Activated CD8-positive, alpha-beta memory T cell treated with anti-CD3 and anti-CD28 coated beads, Interleukin-2, amount 10 ng/mL, durations not matched to agents 7 days and 5 days (primary cell): ENCODE results near the gene SMAD7. TPM values are rescaled to one million over a fixed set of nuclear protein-coding genes. Genes with fewer than 3 reads are reported as not detected.
A peak's percentile ranks its signal among the peaks of the same experiment; 100 is the strongest.

Experiments used
- ATAC-seq: fragments of 150-1000 bp; cut with Tn5 transposase; one replicate; pipeline ENCODE4 v1.10.0; 2021; ENCODE audit warnings: moderate library complexity
- CTCF ChIA-PET: fragments of 350-600 bp; sonication (Branson Sonifier 250); formaldehyde crosslinking; loops from one replicate; lab custom pipeline; 2021; ENCODE audit warnings: antibody characterized with exemption; lab: Charles Lee
- DNase-seq: peaks from one replicate; pipeline ENCODE4 v3.0.0-alpha.2; 2020
- H3K27ac Mint-ChIP-seq: one replicate; pipeline ENCODE4 v1.8.0; 2021; ENCODE audit warnings: mild to moderate bottlenecking, mixed read lengths
- H3K27me3 Mint-ChIP-seq: one replicate; pipeline ENCODE4 v1.8.0; 2021; ENCODE audit warnings: mixed read lengths
- H3K36me3 Mint-ChIP-seq: one replicate; pipeline ENCODE4 v1.8.0; 2021; ENCODE audit warnings: mild to moderate bottlenecking, mixed read lengths
- H3K4me1 Mint-ChIP-seq: one replicate; pipeline ENCODE4 v1.8.0; 2021; ENCODE audit warnings: mixed read lengths
- H3K4me3 Mint-ChIP-seq: one replicate; pipeline ENCODE4 v1.8.0; 2021; ENCODE audit warnings: mild to moderate bottlenecking, moderate library complexity, mixed read lengths
- H3K9me3 Mint-ChIP-seq: one replicate; pipeline ENCODE4 v1.8.0; 2022; ENCODE audit warnings: low read depth, mixed read lengths
- total RNA-seq, 2 experiments: library from RNA; stranded (reverse); gene quantifications; one replicate each; pipeline ENCODE4 v1.2.3, GENCODE V29; 2021

Gene SMAD7
- total RNA-seq, 2 experiments from 2014 or later: 18.5 to 29.3 TPM

DNA sequence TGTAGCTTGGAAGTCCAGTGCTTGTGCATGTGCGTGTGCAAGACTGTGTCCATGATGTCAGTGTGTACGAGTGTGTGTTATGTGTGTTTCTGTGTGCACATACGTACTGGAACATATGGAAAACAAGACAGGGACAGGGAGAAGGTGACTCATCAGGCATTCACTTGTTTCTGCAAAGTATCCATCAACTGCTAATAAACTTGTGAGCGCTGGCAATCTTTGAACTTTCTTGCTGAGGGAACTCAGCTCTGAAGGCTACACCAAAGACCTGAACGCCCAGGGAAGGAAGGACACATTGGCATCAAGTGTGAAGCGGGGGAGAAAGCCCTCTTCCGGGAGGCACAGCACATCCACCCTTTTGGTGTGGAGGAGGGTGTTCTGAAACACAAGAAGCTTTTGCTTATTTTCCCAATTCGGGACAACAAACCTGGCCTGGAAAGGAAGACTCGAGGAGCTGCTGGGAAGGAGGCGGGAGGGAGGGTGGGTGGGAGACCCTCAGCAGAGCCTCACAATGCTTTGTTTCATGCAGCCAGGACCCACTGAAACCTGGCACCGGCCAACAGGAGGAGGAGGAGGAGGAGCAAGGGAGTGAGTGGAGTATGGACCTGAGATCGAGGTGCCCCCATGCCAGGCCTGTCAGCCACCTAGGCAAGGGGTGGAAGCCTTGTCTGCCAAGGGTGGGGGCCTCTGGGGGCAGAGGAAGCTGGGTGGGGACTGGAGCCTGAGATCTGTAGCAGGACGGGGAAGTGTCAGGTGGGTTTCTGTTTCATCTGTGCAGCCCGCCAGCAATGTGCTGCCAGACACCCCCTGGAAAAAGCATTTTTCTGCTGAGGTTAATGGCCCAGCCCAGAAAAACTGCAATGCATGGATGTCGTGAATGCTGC lies 26.8 kb downstream of the SMAD7 start:
- CTCF ChIA-PET: interaction anchor here (0.6 to 2.6 kb wide), 6 partner anchors 9 to 148 kb away, joined by 3 to 14 read pairs (median 3); no protein-coding TSS in a partner anchor
- DNase-seq (peak; percentile 60), ATAC-seq (peak; percentile 26)
- H3K27ac Mint-ChIP-seq: peak overlapping the region; percentile 89
- H3K36me3 Mint-ChIP-seq: peaks cover 32% of the 10 kb centered on the region
- H3K9me3 Mint-ChIP-seq: no peaks in the 10 kb centered on the region
- H3K27me3 Mint-ChIP-seq: no peaks in the 10 kb centered on the region
- peak overlapping the region; percentile 60 for H3K4me3 Mint-ChIP-seq
- peaks cover 68% of the 10 kb centered on the region for H3K4me1 Mint-ChIP-seq

DNA sequence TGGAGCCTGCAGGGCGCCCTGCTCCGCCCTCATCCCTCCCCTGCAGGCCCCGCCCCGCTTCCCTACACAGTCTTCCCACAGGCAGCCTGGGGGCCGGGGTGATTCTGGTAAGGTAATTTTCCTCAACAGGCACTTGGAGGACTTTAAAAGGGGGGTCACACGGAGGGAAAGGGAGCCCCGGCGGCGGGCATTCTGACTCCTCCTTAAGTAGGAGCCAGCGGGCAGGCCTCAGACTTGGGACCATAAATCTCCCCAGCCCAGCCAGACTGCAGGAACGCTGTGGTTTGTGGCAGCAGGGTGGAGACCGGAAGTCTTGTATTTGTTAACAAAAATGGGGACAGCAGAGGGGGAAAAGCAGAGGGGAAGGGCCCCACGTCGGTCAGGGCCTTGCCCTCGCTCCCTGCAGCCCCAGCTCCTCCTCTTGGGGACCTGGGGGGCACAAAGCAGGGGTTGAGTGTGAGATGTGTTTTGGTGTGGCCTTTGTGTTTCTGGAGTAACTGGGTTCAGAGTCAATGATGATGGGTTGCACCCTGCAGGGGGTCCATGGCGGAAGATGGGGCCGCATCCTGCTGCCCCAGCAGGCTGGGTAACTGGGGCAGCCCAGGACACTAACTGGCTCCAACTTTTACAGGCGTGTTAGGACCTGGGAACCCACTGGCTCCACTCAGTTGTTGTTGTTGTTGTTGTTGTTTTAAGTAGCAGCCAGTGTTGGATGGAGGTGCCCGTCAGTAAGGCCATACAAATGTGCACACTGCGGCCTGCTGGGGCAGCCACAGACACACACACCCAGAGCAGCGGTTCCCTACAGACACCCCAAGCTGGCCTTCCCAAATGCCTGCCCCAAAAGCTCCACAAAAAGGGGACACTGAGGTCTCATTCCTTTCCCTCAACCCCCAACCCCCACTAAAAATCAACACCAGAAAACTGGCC lies 27.7 kb downstream of the SMAD7 start:
- peak overlapping the region; percentile 60 for H3K4me3 Mint-ChIP-seq
- H3K36me3 Mint-ChIP-seq: peaks cover 32% of the 10 kb centered on the region
- H3K9me3 Mint-ChIP-seq: no peaks in the 10 kb centered on the region
- ATAC-seq (peak; percentile 13), DNase-seq (no peak)
- CTCF ChIA-PET: interaction anchor here (0.7 to 2.1 kb wide), 2 partner anchors 9 to 13 kb away, joined by 3 to 5 read pairs; no protein-coding TSS in a partner anchor
- peak overlapping the region; percentile 83 for H3K27ac Mint-ChIP-seq
- peaks cover 60% of the 10 kb centered on the region for H3K4me1 Mint-ChIP-seq
- H3K27me3 Mint-ChIP-seq: no peaks in the 10 kb centered on the region

DNA sequence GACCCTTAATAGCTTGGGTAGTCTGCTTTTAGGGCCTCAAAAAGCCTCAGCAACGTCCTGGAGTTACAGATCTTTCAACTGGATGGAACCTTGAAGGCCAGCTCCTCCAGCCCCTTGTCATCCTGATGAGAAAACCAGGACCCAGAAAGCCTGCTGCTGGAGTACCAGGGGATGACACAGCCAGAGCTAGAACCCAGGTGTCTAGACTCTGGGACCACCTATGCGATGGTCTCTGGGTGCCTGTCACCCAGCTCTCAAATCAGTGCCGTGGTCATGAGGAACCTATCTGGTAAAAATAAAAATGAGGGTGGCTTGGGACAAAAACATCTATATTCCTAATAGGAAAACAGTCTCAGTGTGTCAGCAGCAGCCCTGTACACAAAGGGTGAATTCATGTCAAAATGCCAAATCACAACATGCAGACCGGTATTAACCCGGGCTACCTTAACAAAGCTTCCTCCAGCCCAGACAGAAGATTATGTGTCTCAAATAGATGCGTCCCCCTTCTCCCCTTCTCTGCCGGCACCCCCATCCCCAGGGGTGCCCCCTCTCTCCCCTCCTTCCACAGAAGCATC lies 28.5 kb downstream of the SMAD7 start:
- Mint-ChIP-seq H3K27me3 (no peaks in the 10 kb centered on the region), H3K36me3 (peaks cover 30% of the 10 kb centered on the region), H3K4me1 (peaks cover 53% of the 10 kb centered on the region), H3K9me3 (no peaks in the 10 kb centered on the region), H3K27ac (peak overlapping the region; percentile 83), H3K4me3 (no peak overlapping the region)
- CTCF ChIA-PET: interaction anchor here (2.1 kb wide), 1 partner anchor 10 kb away, joined by 5 read pairs; no protein-coding TSS in a partner anchor
- no peak for DNase-seq
- no peak for ATAC-seq

DNA sequence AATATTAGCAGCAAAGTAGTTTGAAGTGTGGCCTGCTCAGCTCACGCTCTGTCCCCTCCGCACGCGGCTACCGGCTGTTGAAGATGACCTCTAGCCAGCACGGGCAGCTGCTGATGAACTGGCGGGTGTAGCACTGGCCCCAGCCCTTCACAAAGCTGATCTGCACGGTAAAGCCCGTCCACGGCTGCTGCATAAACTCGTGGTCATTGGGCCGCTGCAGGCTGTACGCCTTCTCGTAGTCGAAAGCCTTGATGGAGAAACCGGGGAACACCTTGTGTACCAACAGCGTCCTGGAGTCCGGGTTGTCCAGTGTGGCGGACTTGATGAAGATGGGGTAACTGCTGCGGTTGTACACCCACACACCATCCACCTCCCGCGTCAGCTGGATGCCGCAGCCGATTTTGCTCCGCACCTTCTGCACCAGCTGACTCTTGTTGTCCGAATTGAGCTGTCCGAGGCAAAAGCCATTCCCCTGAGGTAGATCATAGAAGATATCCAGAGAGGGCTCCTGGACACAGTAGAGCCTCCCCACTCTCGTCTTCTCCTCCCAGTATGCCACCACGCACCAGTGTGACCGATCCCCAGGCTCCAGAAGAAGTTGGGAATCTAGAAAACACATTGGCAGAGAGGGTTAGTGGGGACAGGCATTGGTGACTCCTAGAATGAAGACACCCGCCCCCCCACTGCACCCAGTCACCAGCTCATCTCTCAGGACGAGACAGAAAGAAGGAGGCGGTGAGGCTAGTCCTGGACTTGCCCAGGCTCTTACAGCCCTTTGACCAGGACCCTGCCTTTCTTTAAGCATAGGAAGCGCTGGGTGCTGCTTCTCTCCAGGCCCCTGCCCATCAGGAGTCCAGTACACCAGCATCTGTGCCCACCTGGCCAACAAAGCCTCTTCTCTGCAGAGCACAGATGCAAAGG lies 29.2 kb downstream of the SMAD7 start:
- ATAC-seq (no peak), DNase-seq (no peak)
- H3K9me3 Mint-ChIP-seq: no peaks in the 10 kb centered on the region
- H3K27me3 Mint-ChIP-seq: no peaks in the 10 kb centered on the region
- H3K27ac Mint-ChIP-seq: no peak overlapping the region
- CTCF ChIA-PET: interaction anchor here (1.0 to 2.1 kb wide), 2 partner anchors 7 to 11 kb away, joined by 3 to 5 read pairs; no protein-coding TSS in a partner anchor
- H3K4me1 Mint-ChIP-seq: peaks cover 45% of the 10 kb centered on the region
- no peak overlapping the region for H3K4me3 Mint-ChIP-seq
- H3K36me3 Mint-ChIP-seq: peaks cover 30% of the 10 kb centered on the region

DNA sequence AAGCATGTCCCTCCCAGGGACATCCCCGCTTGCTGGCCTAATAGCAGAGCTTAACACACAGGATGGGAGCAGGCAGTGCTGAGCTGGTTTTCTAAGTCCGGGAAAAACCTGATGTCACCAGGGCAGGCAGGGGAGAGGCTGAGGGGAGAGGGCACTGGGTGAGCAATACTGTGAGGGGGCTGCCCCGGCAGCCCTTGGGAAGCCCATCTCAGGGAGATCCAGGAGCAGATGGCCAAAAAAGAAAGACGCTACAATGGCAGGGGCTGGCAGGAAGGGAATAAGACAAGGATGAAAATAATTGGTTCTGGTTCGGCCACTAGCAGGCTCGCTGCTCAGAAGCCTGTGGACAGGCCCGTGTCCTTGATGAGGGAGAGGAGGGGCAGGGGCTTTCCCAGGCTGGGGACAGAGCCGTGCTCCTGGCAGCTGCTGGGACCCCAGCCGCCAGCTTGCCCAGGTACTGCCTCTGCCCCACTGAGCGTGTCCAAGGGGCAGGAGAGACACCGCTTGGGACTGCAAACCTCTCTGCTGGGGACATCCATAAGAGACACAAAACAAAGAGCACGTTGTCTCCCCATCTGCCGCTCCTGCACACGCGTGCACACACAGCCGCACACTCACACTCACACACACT lies 30.2 kb downstream of the SMAD7 start:
- ATAC-seq (no peak), DNase-seq (no peak)
- H3K4me3 Mint-ChIP-seq: no peak overlapping the region
- no peaks in the 10 kb centered on the region for H3K9me3 Mint-ChIP-seq
- CTCF ChIA-PET: interaction anchor here (1.0 kb wide), 1 partner anchor 8 kb away, joined by 3 read pairs; no protein-coding TSS in a partner anchor
- H3K27ac Mint-ChIP-seq: peak overlapping the region; percentile 52
- peaks cover 44% of the 10 kb centered on the region for H3K4me1 Mint-ChIP-seq
- no peaks in the 10 kb centered on the region for H3K27me3 Mint-ChIP-seq
- H3K36me3 Mint-ChIP-seq: peaks cover 28% of the 10 kb centered on the region

DNA sequence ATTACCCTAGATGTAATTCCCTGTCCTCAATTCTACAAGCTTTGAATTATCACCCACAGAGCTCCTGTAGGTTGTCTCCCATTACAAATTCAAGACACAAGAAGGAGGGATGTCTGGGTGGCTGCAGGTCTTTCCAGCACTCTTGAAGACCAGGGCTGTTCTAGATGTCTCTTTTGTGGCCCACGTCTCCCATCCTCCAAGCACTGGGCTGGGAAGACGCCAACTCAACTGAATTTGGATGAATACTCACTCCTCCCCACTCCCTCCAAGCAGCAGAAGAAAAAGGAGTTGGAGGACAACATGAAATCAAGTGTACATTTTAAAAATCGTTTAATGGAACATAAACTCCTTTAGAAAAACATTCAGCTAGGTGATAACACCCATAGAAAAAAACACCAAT lies 31.2 kb downstream of the SMAD7 start:
- Mint-ChIP-seq H3K27me3 (no peaks in the 10 kb centered on the region), H3K27ac (no peak overlapping the region), H3K4me1 (peaks cover 41% of the 10 kb centered on the region), H3K36me3 (peaks cover 28% of the 10 kb centered on the region), H3K9me3 (no peaks in the 10 kb centered on the region), H3K4me3 (no peak overlapping the region)
- ATAC-seq (no peak), DNase-seq (no peak)
- CTCF ChIA-PET: no interaction called here

DNA sequence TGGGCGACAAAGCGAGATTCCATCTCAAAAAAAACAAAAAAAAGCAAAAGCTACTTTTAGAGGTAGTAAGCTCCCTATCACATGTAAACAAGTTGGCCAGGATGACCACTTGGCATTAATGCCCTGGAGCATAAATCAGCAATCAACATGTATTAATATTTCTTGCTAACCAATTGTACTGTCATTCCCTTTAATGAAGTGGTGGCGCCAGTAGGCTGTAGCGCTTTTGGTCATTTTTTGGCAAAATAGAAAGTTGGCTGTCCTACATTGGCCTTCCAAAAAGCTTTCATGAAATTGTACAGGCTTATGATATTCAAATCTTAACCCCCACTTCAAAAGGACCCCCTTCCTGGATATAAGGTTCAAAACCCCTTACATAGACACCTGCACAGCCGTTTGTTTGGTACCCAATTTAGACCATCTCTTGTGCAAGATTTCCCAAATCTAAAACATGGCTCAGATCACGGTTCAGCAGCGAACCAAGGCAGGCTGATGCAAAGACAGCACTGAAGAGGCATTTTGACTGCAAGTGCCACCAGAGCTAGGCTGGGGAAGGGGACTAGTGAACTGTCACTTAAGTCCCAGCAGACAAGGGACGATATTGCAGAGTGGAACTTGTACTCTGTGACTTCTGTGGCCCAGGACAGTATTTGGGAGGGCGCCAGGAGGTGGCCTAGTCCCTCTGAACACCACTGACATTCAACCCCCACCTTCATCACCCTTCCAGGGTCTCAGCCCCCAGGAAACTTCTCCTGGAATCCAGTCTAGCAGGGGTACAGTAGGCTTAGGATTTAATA lies 31.9 kb downstream of the SMAD7 start:
- Mint-ChIP-seq H3K27me3 (no peaks in the 10 kb centered on the region), H3K4me3 (no peak overlapping the region), H3K27ac (no peak overlapping the region), H3K36me3 (peaks cover 27% of the 10 kb centered on the region), H3K9me3 (no peaks in the 10 kb centered on the region), H3K4me1 (peaks cover 34% of the 10 kb centered on the region)
- ATAC-seq (no peak), DNase-seq (no peak)
- CTCF ChIA-PET: no interaction called here

DNA sequence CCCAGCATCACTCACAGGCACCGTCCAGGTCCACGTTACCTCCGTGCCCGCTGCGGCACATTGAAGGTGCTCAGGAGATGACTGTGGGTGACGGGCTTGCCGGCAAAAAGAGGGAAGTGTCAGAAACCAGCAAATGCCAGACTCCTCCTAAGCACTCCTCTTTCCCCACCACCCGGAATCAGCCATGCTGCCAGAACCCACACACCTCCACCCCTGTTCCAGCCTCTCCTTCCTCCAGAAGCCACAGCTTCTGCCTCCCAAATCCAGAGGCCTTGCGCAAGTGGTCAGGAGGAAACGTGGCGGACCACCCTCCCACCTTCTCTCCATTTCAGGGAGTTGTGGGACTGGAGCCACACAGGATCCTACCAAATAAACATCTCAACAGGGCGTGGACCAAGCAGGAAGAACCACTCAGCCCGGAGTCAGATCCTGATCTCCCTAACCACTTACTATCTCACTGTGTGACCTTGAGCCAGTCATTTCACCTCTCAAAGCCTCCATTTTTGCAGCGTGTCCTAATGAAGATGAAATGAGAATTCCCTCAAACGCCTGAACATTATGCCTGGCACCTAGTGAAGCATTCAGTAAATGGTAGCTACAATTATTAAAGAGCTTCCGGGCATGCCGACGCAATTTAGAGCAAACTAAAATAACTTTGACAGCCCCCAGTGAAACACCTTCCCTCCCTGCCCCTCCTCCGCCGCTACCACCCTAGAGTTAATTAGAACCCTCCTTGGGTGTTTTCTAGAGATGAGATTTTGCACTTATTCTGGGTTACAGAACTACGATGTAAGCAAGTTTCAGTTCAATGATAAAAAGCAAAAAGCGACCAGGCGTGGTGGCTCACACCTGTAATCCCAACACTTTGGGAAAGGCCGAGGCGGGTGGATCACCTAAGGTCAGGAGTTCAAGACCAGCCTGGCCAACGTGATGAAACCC lies 32.9 kb downstream of the SMAD7 start:
- ATAC-seq: no peak
- Mint-ChIP-seq H3K9me3 (no peaks in the 10 kb centered on the region), H3K27ac (no peak overlapping the region), H3K36me3 (peaks cover 21% of the 10 kb centered on the region), H3K4me1 (peaks cover 26% of the 10 kb centered on the region), H3K27me3 (no peaks in the 10 kb centered on the region), H3K4me3 (no peak overlapping the region)
- DNase-seq: no peak
- CTCF ChIA-PET: no interaction called here

DNA sequence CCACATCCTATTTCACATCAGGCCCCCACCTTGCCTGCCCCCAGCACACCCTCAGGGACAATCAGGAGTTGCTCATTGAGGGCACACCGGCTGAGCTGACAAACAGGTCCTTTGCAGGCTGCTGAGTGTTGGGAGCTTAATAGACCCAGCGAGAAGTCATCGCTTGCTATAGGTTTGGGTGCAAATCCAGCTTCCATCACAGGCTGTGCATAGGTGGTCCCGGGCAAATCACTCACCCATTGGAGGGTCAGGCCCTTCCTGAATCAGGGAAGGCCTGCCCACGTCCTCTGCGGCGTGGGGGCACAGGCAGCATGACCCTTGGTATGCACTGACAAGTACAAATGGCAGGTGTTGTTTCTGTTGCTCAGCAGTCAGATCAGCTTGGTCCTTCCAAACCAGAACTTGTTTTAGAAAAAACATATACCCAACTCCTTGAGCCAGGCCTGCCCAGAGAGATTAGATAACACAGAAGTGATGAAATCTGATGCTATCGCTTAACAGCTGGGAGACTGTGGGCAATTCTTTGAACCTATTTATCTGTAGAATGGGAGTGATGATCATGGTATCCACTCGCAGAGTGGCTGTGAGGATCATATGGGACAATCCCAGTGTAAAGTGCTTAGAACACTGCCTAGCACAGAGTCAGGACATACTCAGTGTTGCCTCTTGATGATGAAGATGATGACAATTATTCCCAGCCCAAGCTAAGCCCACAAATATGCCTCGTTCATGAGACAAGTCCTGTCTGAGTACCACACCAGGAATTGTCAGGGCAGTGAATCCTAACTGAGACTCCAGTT lies 34.9 kb downstream of the SMAD7 start:
- H3K36me3 Mint-ChIP-seq: peaks cover 9% of the 10 kb centered on the region
- CTCF ChIA-PET: interaction anchor here (1.0 to 3.3 kb wide), 2 partner anchors 10 to 139 kb away, joined by 4 to 14 read pairs; no protein-coding TSS in a partner anchor
- peaks cover 17% of the 10 kb centered on the region for H3K4me1 Mint-ChIP-seq
- no peaks in the 10 kb centered on the region for H3K27me3 Mint-ChIP-seq
- H3K27ac Mint-ChIP-seq: no peak overlapping the region
- no peaks in the 10 kb centered on the region for H3K9me3 Mint-ChIP-seq
- ATAC-seq: no peak
- no peak overlapping the region for H3K4me3 Mint-ChIP-seq
- DNase-seq: no peak
